ENCODE data around the gene PYY. TPM values are rescaled to one million over a fixed set of nuclear protein-coding genes. Genes with fewer than 3 reads are reported as not detected.

Gene PYY
- total and polyA plus RNA-seq, 4 donors: 0.05 to 0.25 TPM; not detected in 2

DNA sequence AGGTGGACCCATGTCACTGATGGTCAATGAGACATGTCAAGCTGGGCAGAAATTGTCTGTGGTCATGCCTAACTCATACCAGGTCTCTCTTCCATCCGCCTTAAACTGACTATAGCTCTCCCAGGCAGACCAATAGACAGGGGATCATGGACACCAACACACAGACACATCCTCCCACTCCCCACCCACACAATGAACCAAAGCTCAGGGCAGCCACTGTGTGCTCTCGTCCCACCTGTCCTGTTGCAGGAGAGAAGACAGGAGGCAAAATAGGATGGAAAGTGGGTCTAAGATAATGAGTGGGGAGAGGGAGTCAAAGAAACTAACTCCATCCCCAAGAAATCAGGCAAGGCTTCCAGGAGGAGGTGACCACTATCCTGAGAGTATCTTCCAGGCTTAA is 3.2 kb downstream of the PYY start:
- H3K27me3 ChIP-seq (ENCODE audit: control insufficient read depth in 3 of 3, insufficient read depth in 3 of 3, low read length in 2 of 3): peaks cover 0 to 43% (median 31%) of the 10 kb centered on the region in 3 donors
- H3K4me3 ChIP-seq: no peak overlapping the region
- peaks cover 0 to 4% (median 0%) of the 10 kb centered on the region in 4 donors for H3K9me3 ChIP-seq (ENCODE audit: control insufficient read depth in 4 of 4, insufficient read depth in 3 of 4, low read length in 3 of 4)
- peaks cover 0 to 8% (median 5%) of the 10 kb centered on the region in 5 donors for H3K4me1 ChIP-seq (ENCODE audit: control insufficient read depth in 5 of 5, insufficient read depth in 5 of 5, low read length in 5 of 5)
- no peak overlapping the region for H3K9ac ChIP-seq (ENCODE audit: insufficient read depth in 1 of 2, low read length in 2 of 2)
- H3K36me3 ChIP-seq (ENCODE audit: control insufficient read depth in 4 of 4, insufficient read depth in 4 of 4, low read length in 4 of 4): no peaks in the 10 kb centered on the region
- DNase-seq (no peak), ATAC-seq (ENCODE audit: insufficient read depth, low FRiP score) (no peak)
- H3K27ac ChIP-seq (ENCODE audit: low read depth in 1 of 2, low read length in 1 of 2): no peak overlapping the region
- TF ChIP-seq, protein P1, sequence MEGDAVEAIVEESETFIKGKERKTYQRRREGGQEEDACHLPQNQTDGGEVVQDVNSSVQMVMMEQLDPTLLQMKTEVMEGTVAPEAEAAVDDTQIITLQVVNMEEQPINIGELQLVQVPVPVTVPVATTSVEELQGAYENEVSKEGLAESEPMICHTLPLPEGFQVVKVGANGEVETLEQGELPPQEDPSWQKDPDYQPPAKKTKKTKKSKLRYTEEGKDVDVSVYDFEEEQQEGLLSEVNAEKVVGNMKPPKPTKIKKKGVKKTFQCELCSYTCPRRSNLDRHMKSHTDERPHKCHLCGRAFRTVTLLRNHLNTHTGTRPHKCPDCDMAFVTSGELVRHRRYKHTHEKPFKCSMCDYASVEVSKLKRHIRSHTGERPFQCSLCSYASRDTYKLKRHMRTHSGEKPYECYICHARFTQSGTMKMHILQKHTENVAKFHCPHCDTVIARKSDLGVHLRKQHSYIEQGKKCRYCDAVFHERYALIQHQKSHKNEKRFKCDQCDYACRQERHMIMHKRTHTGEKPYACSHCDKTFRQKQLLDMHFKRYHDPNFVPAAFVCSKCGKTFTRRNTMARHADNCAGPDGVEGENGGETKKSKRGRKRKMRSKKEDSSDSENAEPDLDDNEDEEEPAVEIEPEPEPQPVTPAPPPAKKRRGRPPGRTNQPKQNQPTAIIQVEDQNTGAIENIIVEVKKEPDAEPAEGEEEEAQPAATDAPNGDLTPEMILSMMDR (IDR thresholded peaks at IDR 0.05; ENCODE audit: control extremely low read depth, extremely low read depth): no peak
- 83 to 98% methylated on average over 2 of the region's 2 CpGs for WGBS, 2 donors

DNA sequence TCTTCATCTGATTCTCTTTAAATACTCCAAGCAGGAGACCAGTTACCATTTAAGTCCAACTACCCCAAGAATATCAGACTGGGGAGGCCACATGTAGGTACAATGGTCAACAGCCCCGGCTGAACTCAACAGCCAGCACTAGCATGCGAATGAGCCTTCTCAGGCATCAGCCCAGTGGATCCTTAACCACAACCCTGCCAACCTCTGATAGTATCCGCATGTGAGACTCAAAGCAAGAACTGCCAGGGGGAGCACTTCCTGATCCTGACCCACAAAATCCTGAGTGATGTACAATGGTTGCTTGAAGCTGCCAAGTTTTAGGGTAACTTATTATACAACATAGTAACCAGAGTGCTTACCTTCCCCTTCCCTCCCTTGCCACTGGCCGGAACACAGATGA is 4.0 kb downstream of the PYY start:
- TF ChIP-seq, protein P1 (IDR thresholded peaks at IDR 0.05; ENCODE audit: control extremely low read depth, extremely low read depth): no peak
- Histone ChIP-seq H3K27me3 (ENCODE audit: control insufficient read depth in 3 of 3, insufficient read depth in 3 of 3, low read length in 2 of 3) (peaks cover 0 to 42% (median 31%) of the 10 kb centered on the region in 3 donors), H3K27ac (ENCODE audit: low read depth in 1 of 2, low read length in 1 of 2) (no peak overlapping the region), H3K4me3 (no peak overlapping the region), H3K9me3 (ENCODE audit: control insufficient read depth in 4 of 4, insufficient read depth in 3 of 4, low read length in 3 of 4) (peaks cover 0 to 4% (median 0%) of the 10 kb centered on the region in 4 donors), H3K9ac (ENCODE audit: insufficient read depth in 1 of 2, low read length in 2 of 2) (no peak overlapping the region), H3K36me3 (ENCODE audit: control insufficient read depth in 4 of 4, insufficient read depth in 4 of 4, low read length in 4 of 4) (no peaks in the 10 kb centered on the region), H3K4me1 (ENCODE audit: control insufficient read depth in 5 of 5, insufficient read depth in 5 of 5, low read length in 5 of 5) (peaks cover 0 to 8% (median 5%) of the 10 kb centered on the region in 5 donors)
- ATAC-seq (ENCODE audit: insufficient read depth, low FRiP score) (no peak), DNase-seq (peak in 1 of 3 donors; percentile 6)
- 36 to 60% methylated on average over 4 of the region's 4 CpGs for WGBS, 2 donors

DNA sequence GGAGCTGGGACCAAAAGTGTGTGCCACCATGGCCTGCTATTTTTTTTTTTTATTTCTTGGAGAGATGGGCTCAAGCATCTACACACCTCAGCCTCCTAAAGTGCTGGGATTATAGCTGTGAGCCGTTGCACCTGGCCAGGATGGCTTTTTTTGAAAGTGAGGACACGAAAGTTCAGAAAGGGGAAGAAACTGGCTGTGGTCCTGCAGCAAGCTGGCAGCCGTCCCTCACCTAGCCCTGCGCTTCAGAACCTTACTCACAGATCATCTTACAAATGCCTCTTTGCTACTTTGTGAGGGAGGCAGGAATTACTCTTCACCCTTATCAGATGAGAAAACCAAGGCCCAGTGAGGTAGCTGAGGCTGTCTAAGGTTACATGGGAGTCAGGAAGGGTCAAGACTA is 7.0 kb downstream of the PYY start:
- no peak for ATAC-seq (ENCODE audit: insufficient read depth, low FRiP score)
- H3K9me3 ChIP-seq (ENCODE audit: control insufficient read depth in 4 of 4, insufficient read depth in 3 of 4, low read length in 3 of 4): no peaks in the 10 kb centered on the region
- TF ChIP-seq, protein P1 (IDR thresholded peaks at IDR 0.05; ENCODE audit: control extremely low read depth, extremely low read depth): no peak
- H3K36me3 ChIP-seq (ENCODE audit: control insufficient read depth in 4 of 4, insufficient read depth in 4 of 4, low read length in 4 of 4): no peaks in the 10 kb centered on the region
- WGBS, 2 donors: 34 to 69% methylated on average over 4 of the region's 4 CpGs
- H3K4me3 ChIP-seq: no peak overlapping the region
- H3K27me3 ChIP-seq (ENCODE audit: control insufficient read depth in 3 of 3, insufficient read depth in 3 of 3, low read length in 2 of 3): peaks cover 0 to 14% (median 12%) of the 10 kb centered on the region in 3 donors
- no peak overlapping the region for H3K27ac ChIP-seq (ENCODE audit: low read depth in 1 of 2, low read length in 1 of 2)
- peaks cover 0 to 1% (median 0%) of the 10 kb centered on the region in 5 donors for H3K4me1 ChIP-seq (ENCODE audit: control insufficient read depth in 5 of 5, insufficient read depth in 5 of 5, low read length in 5 of 5)
- no peak overlapping the region for H3K9ac ChIP-seq (ENCODE audit: insufficient read depth in 1 of 2, low read length in 2 of 2)
- DNase-seq: no peak

All from lung (tissue), 12 donors.